Measurements from ENCODE around the gene RWDD3.

Gene RWDD3
- 1.5 to 1.6 reads per million in 2 donors for total RNA-seq

- peak; percentile 83 to 93 (median 87) for DNase-seq
Measured at GRCh38 chr1:95233737-95234500, at the start of gene RWDD3. RWDD3 (plus strand) TSS chr1:95234210; CDS start chr1:95234231, 21 bp downstream.

- DNase-seq: no peak
Measured at GRCh38 chr1:95186149-95186548, 47.9 kb upstream of the RWDD3 start.

GRCh38 chr1:95193591-95193990, 40.4 kb upstream of the RWDD3 start:
- DNase-seq: no peak

GRCh38 chr1:95195046-95195445, 39.0 kb upstream of the RWDD3 start:
- no peak for DNase-seq

GRCh38 chr1:95196017-95196416, 38.0 kb upstream of the RWDD3 start:
- DNase-seq: no peak

- DNase-seq: no peak
Measured at GRCh38 chr1:95197616-95198252, 36.3 kb upstream of the RWDD3 start.

- no peak for DNase-seq
Measured at GRCh38 chr1:95201905-95202304, 32.1 kb upstream of the RWDD3 start.

- DNase-seq: no peak
Measured at GRCh38 chr1:95203908-95204437, 30.0 kb upstream of the RWDD3 start.

- DNase-seq: no peak
Measured at GRCh38 chr1:95206514-95206913, 27.5 kb upstream of the RWDD3 start.

- no peak for DNase-seq
Measured at GRCh38 chr1:95207223-95207935, 26.6 kb upstream of the RWDD3 start.

- no peak for DNase-seq
Measured at GRCh38 chr1:95208876-95209275, 25.1 kb upstream of the RWDD3 start.

- DNase-seq: no peak
Measured at GRCh38 chr1:95209291-95209690, 24.7 kb upstream of the RWDD3 start.

- peak in 1 of 5 experiments; percentile 61 for DNase-seq
Measured at GRCh38 chr1:95216292-95216990, 17.6 kb upstream of the RWDD3 start.

GRCh38 chr1:95217371-95217770, 16.6 kb upstream of the RWDD3 start:
- DNase-seq: peak in 1 of 5 experiments; percentile 6

GRCh38 chr1:95219407-95219806, 14.6 kb upstream of the RWDD3 start:
- no peak for DNase-seq

- no peak for DNase-seq
Measured at GRCh38 chr1:95221306-95221705, 12.7 kb upstream of the RWDD3 start.

GRCh38 chr1:95222629-95223028, 11.4 kb upstream of the RWDD3 start:
- DNase-seq: no peak

GRCh38 chr1:95223110-95223509, 10.9 kb upstream of the RWDD3 start:
- no peak for DNase-seq

GRCh38 chr1:95226781-95227660, 7.0 kb upstream of the RWDD3 start:
- DNase-seq: no peak

- no peak for DNase-seq
Measured at GRCh38 chr1:95229037-95229436, 5.0 kb upstream of the RWDD3 start.

- DNase-seq: no peak
Measured at GRCh38 chr1:95229706-95230105, 4.3 kb upstream of the RWDD3 start.

- no peak for DNase-seq
Measured at GRCh38 chr1:95230256-95230655, 3.8 kb upstream of the RWDD3 start.

All from T-helper 2 cell (primary cell).